Measurements from ENCODE around the gene HIVEP3. TPM values are rescaled to one million over a fixed set of nuclear protein-coding genes. Genes with fewer than 3 reads are reported as not detected.

Gene HIVEP3
- polyA plus RNA-seq, 3 donors: 3.3 to 4.0 (median 3.7) TPM

- no peak for DNase-seq
Measured at GRCh38 chr1:41519667-41520066, 399.1 kb downstream of the HIVEP3 start.

DNA sequence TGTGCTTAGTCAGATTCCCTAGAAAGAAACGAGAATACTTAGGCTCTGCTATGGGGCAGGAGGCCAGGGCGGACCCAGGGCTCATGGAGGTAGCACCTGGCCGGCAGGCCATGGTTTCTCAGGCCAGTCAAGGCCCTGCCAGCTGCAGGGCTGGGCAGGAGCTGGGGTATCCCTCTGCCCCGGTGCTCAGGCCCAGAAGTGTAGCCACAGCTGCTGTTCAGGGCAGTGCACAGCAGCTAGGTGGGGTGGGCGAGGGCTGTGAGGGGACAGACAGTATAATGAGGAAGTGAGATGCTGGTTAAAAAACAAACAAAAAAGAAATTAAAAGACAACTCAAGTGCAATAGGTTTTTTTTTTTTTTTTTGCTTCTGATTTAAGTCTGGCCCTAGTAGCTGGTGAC lies 400.3 kb downstream of the HIVEP3 start:
- no peak for DNase-seq

GRCh38 chr1:41517062-41517438 lies 401.7 kb downstream of the HIVEP3 start:
- no peak for DNase-seq

DNA sequence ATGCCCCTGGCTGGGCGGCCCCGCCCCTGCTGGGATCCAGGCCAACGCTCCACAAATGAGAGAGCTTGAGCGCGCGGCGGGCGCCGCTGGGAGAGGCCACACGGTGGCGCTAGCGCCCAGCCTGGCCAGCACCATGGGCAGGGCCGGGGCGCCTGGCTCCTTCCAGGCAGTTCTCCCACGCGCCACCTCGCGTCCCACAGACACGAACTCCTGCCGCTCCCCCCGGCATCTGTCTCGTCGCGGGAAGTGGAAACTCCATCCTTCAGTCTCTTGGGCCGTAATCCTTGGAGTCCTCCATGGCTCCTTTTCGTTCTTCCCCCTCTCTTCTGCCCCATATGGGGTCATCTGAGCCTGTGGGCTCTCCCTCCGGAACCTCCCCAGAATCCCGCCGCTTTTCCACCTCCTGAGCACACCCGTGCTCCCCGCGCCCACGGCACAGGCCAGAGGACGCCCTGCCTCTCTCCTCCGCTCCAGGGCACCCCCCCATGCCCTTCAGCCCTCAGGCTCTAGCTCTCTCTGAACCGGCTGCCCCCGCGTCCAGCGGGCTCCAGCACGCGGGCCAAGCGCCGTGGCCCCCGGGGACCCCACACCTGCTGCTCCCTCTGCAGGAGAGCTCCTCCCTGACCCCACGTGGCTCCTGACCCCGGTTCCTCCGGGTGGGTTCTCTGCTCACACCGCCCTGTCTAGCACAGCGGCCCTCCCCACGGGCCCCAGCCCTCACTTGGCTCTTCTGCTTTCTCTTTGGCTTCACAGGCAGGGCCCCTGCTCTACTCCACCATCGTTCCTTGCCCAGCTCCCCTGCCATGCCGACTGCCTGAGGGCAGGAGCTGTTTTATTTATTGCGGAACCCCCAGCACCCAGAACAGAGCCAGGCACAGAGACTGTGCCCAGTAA lies 402.3 kb downstream of the HIVEP3 start:
- peak; percentile 91 for DNase-seq

DNA sequence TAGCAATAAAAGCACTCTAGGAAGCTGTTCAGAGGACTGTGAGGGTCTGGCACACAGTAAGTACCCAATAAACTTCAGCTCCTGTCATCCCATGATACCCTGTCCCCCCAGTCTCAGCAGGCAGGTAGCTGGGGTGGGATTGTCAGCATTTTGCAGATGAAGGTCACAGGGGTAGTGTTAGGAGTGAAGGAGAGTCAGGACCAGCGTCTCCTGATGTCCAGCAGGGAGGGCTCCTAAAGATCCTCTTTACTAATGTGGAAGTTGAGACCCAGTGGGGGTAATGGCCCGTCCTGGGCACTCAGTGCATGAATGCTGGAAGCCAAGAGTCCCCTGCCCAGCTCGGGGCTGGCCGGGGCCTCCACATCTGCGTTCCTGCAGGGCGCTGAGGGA lies 402.9 kb downstream of the HIVEP3 start:
- no peak for DNase-seq

DNA sequence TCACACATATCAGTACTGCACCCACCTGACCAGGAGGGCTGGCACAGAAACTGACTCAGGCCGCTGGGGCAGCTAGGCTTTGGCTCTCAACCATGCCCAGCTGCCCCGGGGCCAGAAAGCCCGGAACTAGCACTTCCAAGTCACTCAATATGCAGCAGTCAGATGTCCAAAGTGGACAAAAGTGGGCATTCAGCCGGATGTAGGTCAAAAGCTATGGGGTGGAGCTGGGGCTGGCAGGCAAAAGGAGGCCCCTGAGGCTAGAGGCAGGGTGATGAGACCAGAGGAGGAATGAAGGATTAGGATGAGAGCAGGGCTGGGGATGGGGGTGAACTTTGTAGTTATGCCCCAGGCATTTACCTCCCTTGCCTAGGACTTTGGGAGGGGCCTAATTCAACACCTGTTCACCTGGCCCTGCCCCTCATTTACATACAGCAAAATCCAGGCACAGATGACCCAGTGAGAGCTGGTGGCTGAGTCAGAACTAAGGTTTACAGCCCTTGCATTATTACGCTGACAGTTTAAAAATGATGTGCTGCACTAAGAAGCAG lies 403.5 kb downstream of the HIVEP3 start:
- DNase-seq: no peak

GRCh38 chr1:41514381-41514780 lies 404.3 kb downstream of the HIVEP3 start:
- DNase-seq: no peak

DNA sequence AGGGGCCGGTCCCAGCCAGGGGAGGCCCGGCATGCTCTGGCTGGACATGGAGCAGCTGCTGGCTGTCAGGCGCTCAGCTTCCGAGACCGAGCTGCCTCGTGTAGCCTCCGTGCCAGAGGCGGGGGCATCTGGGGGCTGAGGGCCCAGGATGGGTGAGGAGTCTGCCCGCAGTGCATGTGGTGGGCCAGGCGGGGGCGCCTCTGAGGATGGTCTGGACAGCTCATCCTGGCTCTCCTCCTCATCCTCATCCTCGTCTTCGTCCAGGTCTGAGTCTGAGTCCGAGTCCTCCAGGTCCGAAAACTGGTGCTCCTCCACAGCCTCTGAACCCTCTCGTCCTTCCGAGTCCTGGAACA lies 405.4 kb downstream of the HIVEP3 start:
- no peak for DNase-seq

DNA sequence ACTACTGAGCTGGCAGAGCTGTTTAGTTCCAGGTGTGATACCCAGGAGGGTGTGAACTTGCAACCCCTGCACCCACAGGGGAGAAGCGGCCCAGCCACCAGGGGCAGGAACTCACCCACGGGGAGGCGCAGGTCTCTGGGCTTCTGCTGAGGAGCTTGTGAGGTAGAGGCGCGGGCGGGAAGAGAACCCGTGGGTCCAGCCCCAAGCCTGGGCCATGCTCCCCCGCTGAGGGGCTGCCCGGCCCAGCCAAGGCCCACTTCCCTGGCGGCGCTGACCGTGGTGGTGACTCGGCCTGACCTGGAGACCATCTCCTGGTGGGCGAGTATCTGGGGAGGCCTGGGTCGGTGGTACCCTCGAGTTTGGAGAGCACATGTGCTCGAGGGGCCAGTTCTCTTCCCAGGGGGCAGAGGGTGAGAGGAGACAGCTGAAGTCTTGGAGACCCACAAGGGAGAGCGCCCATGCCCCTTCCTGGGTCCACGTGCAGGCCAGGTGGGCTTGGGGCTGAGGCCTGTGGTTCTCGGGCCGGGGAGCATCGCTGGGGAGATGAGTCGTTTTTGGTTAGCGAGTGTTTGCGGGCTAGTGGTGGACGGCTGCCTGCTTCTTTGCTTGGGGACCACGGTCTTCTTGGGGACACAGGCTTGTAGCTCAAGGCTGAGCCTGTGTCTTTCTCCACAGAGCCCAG lies 405.9 kb downstream of the HIVEP3 start:
- DNase-seq: no peak

- no peak for DNase-seq
Measured at GRCh38 chr1:41511239-41511540, 407.5 kb downstream of the HIVEP3 start.

GRCh38 chr1:41510531-41511238 lies 408.0 kb downstream of the HIVEP3 start:
- no peak for DNase-seq

- no peak for DNase-seq
Measured at GRCh38 chr1:41509270-41509671, 409.5 kb downstream of the HIVEP3 start.

DNA sequence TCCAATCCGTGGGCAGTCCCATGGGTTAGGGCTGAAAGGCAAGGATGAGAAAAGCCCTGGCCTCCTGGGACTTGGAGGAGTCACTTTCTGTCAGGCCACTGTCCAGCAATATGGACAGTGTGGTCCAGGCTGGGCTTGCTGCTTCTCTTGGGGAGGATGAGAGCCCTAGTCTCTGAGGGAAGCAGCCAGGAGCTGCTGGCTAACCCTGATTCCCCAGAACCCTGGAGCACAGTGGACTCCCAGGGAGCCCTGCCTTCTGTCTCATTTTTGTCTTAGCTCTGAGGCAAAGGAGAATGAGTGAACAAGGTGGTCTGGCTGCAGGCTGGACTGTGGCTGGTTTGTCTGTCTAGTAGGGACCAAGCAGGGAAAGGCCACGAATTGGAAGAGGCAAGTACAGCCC lies 410.4 kb downstream of the HIVEP3 start:
- no peak for DNase-seq

DNA sequence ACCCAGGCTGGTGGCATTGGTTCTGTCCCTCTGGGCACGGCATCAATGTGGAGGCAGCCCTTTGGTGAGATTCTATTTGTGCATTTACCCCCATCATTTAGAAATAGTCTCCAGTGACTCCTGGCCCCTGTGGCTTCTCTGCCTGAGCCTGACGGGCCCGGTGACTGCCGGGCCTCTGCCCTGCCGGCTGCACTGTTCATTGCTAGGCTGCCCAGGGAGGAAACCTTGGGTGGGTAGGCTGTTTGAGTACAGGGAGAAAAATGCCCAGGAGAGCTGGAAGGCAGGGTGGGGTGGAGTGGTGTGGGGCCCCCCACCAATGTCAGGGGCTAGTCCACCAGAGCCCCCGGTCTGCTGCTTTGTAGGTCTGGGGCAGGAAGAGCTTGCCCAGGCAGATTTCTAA lies 410.9 kb downstream of the HIVEP3 start:
- no peak for DNase-seq

DNA sequence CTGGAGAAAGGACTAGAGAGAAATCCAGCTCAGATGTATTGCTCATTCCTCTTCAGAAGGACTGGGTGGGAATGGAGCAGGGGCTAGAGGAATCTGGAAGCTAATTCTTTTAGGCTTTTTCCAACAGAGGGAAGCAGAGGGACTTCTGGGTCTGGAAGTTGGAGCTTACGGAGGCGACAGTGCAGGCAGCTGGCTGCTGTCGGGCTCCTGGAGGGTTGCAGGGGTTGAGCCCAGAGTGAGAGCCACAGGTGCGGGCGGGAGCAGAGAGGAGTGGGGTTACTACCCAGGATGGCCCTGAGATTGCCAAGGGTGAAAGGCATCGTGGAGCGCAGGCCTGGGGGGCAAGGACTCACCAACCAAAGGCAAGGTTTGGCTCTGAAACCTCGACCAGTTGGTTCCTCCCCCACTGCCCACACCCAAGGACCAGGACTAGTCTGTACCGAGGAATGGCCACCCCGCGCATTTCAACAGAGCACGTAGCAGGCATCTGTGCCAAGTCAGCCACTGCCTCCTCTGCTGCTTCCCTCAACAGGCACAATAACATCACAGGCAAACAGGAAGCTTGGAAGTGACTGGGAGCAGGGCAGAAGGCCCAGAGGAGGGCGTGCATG lies 411.5 kb downstream of the HIVEP3 start:
- DNase-seq: no peak

- DNase-seq: no peak
Measured at GRCh38 chr1:41504114-41505035, 414.3 kb downstream of the HIVEP3 start.

- DNase-seq: no peak
Measured at GRCh38 chr1:41503538-41504113, 415.1 kb downstream of the HIVEP3 start.

- peak; percentile 86 for DNase-seq
Measured at GRCh38 chr1:41502912-41503311, 415.8 kb downstream of the HIVEP3 start.

DNA sequence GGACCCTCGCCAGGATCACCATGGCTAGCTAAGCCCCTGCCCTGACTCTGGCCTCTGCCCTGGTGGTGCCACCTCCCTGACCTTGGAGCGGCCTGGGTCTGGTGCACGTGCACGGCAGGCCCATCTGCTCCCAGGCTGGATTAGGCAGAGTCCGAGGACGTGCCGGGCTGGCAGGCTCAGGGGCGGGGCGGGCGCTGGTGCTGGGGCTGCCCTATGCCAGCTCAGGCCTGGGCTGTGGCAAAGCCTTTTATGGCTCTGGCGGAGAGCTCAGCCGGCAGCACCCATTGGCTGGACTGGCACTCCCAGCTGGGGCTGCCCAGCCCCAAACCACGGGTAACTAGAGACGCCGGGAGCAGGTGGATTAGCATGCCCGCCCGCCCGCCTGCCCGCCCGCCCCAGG lies 417.1 kb downstream of the HIVEP3 start:
- no peak for DNase-seq

DNA sequence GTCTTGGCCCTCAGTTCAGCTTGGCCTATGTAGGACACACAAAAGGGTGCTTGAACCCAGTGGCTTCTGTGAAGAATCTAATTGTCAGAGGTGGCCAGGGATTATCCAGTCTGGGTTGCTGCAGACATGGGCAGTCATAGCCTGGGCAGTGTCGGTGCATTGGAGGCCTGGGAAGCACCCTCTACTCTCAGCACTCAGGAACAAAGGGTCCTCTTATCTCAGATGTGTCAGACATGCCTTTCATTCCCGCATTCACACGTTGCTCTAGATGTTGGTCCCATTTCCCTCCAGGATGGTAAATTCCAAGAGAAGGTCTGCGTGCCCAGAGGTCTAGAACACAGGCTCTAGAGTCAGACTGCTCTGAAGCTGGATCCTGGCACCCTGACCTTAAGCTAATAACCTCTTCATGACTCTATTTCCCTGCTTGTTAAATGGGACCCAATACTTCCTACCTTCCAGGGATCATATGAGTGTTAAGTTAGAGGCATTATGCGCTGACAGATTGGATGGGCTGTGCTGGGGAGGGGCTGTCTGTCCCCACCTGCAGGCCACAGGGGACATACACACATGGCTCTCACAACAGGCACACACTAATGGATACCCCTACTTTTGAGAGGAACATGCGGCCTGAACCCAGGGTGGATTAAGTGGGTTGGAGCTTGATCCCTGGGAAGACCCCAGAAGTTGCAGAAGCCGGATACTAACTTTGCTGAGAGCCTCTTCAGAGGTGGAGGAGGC lies 417.8 kb downstream of the HIVEP3 start:
- DNase-seq: no peak

Measured in renal pelvis (tissue), 4 donors.